Hematopoietic multipotent progenitor cell (in vitro differentiated cells): ENCODE results near the gene BTBD17. TPM values are rescaled to one million over a fixed set of nuclear protein-coding genes. Genes with fewer than 3 reads are reported as not detected.
A peak's percentile ranks its signal among the peaks of the same experiment; 100 is the strongest.
"Not testable (repeated sequence)": the region's sequence is repeated elsewhere in the genome, so short reads cannot be mapped to it uniquely, and the experiment has no call there.

Experiments
- DNase-seq, 3 donors: peaks; one replicate each; pipeline ENCODE4 v3.0.0-alpha.2; 2011 to 2015; ENCODE audit warnings: low read depth in 2 of 3, low spot score in 2 of 3
- total RNA-seq: library from RNA; depleted of rRNA; stranded (reverse); fragments of >200 nt; gene quantifications from one replicate; pipeline ENCODE4 v1.2.3, GENCODE V29; 2012

Gene BTBD17, protein sequence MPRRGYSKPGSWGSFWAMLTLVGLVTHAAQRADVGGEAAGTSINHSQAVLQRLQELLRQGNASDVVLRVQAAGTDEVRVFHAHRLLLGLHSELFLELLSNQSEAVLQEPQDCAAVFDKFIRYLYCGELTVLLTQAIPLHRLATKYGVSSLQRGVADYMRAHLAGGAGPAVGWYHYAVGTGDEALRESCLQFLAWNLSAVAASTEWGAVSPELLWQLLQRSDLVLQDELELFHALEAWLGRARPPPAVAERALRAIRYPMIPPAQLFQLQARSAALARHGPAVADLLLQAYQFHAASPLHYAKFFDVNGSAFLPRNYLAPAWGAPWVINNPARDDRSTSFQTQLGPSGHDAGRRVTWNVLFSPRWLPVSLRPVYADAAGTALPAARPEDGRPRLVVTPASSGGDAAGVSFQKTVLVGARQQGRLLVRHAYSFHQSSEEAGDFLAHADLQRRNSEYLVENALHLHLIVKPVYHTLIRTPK
- total RNA-seq = under 0.01 TPM

DNA sequence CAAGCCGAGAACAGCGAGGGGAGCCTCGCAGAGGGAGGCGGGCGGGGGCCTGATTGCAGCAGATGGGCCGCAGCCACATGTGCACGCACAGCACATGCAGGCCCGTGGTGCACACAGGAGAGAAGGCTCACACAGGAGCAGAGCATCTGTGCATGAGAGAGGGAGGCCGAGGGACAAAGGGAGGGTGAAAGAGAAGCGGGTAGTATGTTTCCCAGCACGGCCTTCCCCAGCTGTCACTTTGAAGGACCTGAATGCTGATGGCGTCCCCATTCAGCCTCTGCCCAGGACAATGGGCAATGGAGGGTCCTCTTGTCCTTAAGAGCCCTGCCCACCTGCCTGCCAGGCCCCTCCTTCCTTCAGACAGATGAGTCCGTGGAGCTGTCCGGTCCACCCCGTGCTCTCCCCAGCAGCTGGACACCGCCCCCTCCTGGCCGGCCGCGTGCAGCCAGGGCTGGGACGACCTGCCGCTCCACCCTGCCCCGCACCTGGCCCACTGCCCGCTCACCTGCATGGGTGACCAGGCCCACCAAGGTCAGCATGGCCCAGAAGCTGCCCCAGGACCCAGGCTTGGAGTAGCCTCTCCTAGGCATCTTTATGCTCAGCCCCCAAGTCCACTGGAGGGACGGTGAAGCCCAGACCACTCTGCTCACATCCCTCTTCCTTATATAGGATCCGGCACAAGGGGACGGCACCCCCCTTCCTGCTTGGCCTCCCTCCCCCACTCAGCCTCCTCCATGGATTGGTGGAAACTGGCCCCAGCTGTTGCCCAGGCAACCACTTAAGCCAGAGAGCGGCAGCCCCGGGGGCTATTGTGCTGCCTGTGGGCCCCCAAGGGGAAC is at the start of gene BTBD17:
Gene BTBD17 (minus strand): TSS at position 639 of the 839 bp plus-strand sequence. CDS start 49 bp downstream, at position 590.
- DNase-seq = no peak

DNA sequence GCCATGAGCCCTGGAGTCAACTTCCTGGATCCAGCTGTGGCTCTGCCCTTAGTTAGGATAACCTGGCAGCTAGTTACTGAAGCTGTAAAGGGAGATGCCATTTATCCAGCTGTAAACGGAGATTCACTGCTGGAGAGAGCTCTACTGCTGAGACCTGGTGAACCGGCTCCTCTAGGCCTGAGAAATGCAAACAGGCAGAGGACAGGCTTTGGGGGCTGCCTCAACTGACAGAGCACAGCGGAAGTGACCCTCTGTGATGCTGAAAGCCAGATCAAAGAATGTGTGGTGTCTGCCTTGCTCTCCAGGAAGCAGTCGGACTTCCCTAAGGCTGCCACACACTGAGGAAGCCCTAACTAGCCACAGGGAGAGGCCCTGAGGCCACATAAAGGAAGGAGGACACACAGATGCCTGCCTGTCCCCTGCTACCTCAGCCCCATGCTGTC is 48.4 kb upstream of the BTBD17 start:
- DNase-seq = no peak

DNA sequence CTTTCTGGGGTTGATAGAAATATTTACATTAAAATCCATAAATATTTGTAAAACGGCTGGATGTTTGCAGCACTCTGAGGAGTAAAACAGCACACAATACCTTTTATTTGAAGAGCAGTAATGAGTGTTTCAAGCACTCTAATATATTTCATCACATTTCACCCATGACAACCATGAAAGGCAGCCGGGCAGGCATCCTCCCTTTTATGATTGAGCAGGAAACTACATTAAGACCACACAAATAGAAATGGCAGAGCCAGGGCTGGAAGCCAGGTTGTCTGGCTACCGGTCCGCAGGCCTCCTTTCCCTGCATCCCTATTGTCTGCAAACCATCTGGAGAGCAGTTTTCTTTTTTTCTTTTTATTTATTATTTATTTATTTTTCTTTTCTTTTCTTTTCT is 47.1 kb upstream of the BTBD17 start:
- no peak for DNase-seq

DNA sequence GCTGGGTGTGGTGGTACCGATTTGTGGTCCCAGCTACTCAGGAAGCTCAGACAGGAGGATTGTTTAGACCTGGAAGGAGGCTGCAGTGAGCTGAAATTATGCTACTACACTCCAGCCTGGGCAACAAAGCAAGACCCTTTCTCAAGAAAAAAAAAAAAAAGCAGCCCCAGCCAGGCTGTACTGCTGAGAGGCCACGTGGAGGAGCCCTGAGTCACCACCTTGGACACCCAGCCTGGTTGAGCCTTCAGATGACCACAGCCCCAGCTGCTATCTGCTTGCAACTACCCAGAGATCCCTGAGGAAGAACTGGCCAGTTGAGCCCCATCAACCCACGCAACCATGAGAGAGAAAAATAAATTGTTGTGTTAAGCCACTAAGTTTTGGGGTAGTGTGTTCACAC is 46.6 kb upstream of the BTBD17 start:
- no peak for DNase-seq

DNA sequence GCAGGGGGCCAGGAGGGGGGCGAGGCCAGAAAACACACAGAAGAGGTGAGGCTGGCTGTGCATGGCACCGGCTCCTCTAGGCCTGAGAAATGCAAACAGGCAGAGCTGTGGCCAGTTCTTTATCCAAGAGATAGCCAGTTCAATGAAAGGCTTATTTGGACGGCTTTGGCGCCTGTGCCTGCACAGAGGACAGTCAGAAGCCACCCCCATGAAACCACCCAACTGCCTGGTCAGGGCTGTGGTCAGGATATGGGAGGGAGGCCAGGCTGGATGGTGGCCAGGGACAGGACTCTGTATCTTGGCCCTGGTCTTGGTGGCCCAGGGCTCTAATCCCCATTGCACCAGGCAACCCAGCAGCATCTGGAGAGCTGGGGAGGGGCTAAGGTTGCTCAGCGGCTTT is 45.7 kb upstream of the BTBD17 start:
- no peak for DNase-seq

DNA sequence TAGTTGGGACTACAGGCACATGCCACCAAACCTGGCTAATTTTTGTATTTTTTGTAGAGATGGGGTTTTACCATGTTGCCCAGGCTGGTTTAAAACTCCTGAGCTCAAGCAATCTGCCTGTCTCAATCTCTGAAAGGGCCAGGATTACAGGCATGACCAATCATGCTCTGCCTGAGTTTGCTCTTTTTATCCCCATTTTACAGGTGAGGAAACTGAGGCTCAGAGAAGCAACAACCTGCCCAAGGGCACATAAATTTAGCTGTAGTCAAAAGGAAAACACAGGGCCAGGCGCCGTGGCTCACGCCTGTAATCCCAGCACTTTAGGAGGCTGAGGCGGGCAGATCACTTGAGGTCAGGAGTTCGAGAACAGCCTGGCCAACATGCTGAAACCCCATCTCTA is 43.6 kb upstream of the BTBD17 start:
- DNase-seq = not testable (repeated sequence)

DNA sequence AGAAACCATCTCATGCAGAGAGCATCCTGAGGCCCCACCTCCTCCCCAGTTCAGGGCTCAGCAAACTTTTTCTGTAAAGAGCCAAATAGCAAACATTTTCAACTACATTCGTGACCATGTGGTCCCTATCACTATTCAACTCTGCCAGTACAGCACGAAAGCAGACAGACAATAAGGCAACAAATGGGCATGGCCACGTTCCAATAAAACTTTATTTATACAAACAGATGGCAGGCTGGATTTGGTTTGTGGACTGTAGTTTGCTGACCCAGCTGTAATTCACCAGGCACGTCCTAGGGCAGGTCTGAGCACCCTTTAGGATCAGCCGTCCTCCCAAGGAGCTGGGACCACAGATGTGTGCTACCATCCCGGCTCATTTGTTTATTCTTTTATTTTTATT is 43.1 kb upstream of the BTBD17 start:
- no peak for DNase-seq

DNA sequence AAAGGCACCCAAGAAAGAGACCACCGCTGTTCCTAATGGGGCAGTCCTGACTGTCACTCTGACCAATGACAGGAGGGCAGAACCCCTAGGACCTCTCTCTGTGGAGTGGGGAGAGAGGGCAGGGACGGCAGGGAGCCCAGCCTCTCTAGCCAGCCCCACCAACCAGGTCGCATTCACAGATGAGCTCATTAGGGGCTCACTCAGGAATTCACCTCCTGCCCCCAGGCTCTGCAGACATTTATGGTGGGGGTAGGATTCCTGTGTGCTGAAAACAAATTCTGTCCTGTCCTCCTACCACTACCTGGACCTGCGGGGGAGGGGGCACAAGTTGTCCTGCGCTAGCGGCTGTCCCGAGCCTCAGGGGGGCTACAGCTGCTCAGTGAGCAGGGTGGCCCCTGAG is 42.5 kb upstream of the BTBD17 start:
- no peak for DNase-seq

DNA sequence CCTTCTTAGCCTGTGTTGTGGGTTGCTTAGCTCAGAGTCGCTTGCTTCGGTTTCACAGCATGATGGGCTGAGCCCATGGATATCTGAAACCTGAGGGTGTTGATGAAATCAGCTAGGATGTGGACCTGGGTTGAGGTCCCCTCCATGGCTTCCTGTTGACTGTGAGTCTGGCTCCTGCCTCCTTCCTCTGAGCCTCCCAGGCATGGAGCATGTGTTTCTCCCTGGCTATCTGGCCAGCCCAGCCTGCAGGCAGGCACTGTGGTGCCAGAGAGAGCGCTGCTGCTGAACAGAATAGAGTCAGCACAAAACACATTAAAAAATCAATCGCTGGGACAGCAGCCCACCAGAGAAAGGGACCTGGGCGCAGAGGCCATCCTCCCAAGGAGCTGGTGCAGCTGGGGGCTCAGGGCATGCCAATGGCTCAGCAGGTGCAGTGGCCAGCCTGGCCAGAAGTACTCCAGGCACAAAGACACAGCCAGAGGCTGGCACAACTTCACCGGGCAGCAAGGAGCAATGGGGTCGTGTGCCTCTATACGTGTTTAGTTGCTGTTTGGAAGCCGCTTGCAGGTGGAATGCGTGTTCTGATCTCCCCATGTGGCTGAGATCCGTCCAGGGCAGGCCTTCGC is 42.0 kb upstream of the BTBD17 start:
- DNase-seq = no peak

DNA sequence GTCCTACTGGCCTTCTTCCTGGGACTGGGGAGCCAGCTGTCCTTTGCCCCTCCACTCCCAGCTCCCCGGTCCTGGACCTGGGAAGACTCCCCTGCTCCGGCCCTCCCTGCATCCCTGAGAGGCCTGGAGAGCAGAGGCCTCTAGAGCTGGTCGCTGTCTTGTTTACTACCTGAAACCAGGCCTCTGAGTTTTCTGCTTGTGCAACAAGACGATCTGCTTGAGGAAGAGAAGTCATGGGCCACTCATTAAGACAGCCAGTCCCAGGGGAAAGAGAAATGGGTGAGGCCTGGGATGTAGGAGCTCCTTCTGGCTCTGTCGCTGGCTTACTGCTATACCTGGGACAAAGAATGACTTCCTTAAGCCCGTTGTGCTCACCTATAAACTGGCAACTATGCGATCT is 40.4 kb upstream of the BTBD17 start:
- DNase-seq = no peak

DNA sequence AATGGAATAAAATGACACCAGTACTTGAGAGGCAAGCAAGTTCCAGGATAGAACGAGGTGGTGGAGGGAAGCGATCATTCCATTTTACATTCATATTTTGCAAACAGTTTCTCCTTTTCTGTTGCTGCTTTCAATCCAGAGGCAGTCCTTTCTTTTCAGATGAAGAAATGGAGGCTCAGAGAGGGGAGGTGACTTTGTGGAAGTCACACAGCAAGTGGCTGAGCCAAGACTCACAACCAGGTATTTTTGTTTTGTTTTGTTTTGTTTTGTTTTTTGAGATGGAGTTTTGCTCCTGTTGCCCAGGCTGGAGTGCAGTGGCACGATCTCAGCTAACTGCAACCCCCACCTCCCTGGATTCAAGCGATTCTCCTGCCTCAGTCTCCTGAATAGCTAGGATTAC is 34.9 kb upstream of the BTBD17 start:
- no peak for DNase-seq

DNA sequence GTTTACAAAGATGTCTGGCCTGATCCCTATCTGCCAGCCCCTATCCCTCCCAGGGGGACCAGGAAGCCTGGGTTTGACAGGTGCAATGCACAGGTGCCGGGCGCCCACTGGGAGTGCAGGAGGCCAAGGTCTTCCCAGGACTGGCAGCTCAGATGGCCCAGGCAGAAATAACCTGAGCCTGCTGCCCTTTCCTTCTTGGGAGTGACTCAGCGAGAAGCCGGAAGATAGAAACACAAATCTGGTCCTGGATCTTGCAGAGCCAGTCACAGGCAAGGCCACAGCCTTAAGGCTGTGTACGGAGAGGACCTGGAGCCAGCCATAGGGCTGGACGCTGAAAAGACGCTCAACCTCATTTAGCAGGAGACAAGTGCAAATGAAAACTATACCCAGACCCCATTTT is 33.3 kb upstream of the BTBD17 start:
- DNase-seq = no peak

DNA sequence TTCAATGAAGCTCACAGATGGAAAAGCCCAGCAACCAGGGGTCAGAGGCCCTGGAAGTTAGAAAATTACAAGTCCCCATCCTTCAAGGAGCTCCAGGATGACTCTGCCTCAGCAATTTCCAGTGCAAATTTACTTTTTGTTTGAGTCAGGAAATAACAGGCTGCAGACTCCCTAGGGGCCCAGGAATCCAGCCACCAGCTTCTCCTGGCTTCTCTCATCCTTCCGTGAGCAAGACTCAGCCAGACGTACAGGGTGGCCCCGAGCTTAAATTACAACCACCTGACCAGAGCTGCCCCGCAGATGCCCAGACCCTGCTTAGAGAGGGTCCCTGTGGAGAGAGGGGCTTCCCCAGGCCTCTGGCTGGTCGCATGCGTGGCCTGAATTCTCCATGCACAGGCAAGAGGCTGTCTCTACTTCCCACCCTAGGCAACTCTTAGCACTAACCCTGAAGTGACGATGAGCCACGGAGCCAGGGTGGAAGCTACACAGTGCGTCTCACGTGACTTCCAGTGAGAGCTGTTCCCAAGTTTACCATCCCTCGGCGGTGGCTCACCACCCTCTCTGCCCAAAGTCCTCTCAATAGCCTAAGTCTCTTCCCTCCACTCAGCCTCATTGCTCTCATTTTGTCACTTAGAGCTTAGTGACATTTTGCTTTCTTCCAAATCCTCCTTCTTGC is 32.7 kb upstream of the BTBD17 start:
- no peak for DNase-seq

DNA sequence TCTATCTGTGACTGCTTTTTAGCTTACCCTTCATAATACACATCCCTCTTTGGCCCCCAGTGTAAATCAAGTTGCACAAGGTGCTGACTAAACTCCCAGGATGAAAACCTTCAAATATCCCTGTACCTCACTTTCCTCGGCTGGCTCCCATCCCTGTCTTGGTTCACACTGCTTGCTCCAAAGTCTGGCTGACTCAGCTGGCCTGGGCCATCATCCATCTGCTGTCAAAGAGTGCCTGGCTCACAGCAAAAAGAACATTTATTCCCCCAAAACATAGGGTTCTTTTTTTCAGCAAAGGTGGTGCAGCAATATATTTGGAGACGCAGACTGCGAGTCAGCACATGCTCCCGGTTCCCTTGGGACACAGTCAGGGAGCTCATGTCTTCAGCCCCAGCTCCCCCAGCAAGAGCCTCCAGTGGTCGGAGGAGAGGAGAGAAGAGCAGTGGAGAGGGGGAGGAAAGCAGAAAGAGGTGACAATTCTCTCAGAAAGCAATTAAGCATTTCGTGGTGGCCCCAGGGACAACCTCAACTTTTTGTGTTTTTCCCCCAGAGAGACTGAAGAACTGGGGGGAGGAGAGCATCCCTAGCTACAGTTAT is 31.8 kb upstream of the BTBD17 start:
- no peak for DNase-seq

DNA sequence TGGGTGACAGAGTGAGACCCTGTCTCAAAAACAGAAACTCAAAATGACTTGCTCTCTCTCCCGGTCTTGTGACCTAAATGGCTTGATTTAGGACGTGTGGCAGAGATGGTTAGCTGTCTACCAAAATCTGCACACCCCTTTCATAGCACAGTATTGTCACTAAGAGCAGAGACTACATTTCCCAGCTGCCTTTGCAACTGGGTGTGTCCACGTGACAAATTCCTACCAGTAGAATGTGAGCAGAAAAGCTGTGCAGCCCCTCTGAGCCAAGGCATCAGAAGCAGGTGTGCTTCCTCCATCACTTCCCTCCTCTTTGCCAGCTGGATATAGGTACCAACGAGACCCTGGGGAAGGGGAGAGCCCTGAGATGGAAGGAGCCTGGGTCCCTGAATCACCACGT is 31.2 kb upstream of the BTBD17 start:
- DNase-seq = no peak

DNA sequence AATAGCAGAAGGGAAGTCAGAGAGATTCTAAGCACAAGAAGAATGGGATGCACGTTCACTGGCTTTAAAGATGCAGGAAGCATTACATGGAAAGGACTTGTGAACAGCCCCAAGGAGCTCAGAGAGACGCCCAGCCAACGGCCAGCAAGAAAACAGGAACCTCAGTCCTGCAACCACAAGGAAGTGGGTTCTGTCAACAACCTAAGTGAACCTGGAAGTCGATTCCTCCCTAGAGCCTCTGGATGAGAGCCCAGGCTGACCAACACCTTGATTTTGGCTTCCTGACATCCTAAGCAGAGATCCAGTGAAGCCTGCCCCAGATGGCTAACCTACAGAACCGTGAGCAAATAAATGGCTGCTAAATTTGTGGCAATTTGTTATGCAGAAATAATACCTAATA is 30.1 kb upstream of the BTBD17 start:
- DNase-seq = peak in 1 of 3 donors; percentile 19

DNA sequence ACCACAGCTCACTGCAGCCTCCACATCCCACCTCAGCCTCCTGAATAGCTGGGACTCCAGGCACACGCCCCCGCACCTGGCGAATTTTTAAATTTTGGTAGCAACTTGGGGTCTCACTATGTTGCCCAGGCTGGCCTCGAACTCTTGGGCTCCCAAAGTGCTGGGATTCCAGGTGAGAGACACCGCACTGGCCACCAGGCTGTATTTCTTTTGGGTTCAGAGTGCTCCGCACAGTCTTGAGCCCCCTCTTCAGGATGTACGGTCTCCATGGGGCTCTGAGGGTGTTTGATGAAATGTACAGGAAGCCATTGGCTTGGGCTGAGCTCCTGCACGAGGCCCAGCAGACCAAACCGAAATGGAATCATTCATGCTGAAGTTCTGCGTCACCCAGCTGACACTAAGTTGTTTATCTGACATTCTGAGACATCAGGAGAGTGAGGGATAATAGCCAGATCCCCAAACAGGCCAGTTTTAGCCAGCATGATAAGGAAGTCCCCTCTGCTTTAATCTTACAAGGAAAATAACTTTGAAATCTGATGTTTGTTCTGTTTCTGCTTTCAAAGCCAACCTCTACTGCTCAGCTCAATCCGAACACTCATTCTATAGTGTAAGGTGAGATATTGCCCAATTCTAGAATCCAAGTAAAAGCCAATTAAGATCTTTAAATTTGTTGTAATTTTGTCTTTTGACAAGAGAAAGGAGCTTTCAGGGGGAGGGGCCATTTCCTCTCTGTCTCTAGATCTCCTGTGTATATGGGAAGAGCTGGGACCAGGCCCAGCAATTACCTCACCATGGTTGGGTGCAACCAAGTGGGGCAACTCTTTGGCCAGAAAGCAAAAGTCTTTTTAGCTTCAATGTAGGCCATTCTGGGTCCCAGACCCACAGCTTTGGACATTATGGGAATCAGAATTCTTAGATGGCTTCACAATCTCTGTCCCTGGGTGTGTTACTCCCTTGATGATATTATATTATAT is 29.3 kb upstream of the BTBD17 start:
- no peak for DNase-seq

DNA sequence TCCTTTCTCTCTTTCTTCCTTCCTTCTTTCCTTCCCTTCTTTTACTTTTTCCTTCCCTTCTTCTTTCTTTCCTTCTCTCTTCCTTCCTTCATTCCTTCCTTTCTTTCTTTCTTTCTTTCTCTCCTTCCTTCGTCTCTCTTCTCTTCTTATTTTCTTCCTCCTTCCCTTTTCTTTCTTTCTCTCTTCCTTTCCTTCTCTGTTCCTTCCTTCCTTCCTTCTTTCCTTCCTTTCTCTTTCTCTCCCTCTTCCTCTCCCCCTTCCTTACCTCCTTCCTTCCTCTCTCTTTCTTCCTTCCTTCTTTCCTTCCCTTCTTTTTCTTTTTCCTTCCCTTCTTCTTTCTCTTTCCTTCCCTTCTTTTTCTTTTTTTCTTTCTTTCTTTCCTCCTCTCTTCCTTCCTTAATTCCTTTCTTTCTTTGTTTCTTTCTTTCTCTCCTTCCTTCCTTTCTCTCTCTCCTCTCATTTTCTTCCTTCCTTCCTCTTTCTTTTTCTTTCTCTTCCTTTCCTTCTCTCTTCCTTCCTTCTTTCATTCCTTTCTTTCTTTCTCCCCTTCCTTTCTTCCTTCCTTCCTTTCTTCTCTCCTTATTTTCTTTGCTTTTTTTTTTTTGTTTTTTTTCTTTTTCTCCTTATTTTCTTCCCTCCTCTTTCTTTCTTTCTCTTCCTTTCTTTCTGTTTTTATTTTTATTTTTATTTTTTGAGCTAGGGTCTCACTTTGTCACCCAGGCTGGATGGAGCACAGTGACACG is 28.4 kb upstream of the BTBD17 start:
- no peak for DNase-seq
